GM23338 (cell line): Measurements from ENCODE around the gene FOXP1. TPM values are rescaled to one million over a fixed set of nuclear protein-coding genes. Genes with fewer than 3 reads are reported as not detected.

ENCODE experiments used
- ATAC-seq: fragments of 200-7000 bp; cut with Tn5 transposase; 3 replicates; pipeline ENCODE4 v1.9.1; 2020
- DNase-seq: peaks from one replicate; pipeline ENCODE4 v3.0.0-alpha.2; 2015; ENCODE audit warnings: low spot score
- H2AFZ ChIP-seq: fragments of 200-600 bp; sonication (generic); 2 replicates; pipeline ENCODE4 v1.8.0; 2016; ENCODE audit warnings: antibody characterized with exemption, mild to moderate bottlenecking, moderate library complexity
- H3F3A ChIP-seq: fragments of 200-600 bp; sonication (generic); replicated peaks from 2 replicates; pipeline ENCODE4 v1.8.0; 2017; ENCODE audit warnings: antibody characterized with exemption, mixed run types, low read depth
- H3K27ac ChIP-seq: fragments of 200-600 bp; sonication (generic); 2 replicates; pipeline ENCODE4 v1.6.1; 2016; ENCODE audit warnings: low read depth
- H3K27me3 ChIP-seq: fragments of 200-600 bp; sonication (generic); 2 replicates; pipeline ENCODE4 v1.8.0; 2016; ENCODE audit warnings: mild to moderate bottlenecking, mixed run types, moderate library complexity; ENCODE audit not compliant: insufficient read depth
- H3K36me3 ChIP-seq: fragments of 200-600 bp; sonication (generic); 2 replicates; pipeline ENCODE4 v1.8.0; 2016; ENCODE audit warnings: mild to moderate bottlenecking; ENCODE audit not compliant: insufficient read depth
- H3K4me1 ChIP-seq: fragments of 200-600 bp; sonication (generic); 2 replicates; pipeline ENCODE4 v1.8.0; 2016; ENCODE audit warnings: mild to moderate bottlenecking, moderate library complexity; ENCODE audit not compliant: insufficient read depth
- H3K4me2 ChIP-seq: fragments of 200-600 bp; sonication (generic); 2 replicates; pipeline ENCODE4 v1.7.1; 2017; ENCODE audit warnings: mixed run types
- H3K4me3 ChIP-seq: fragments of 200-600 bp; sonication (generic); 2 replicates; pipeline ENCODE4 v1.6.1; 2016; ENCODE audit warnings: mixed run types
- H3K79me2 ChIP-seq: fragments of 200-600 bp; sonication (generic); replicated peaks from 2 replicates; pipeline ENCODE4 v1.8.0; 2017; ENCODE audit warnings: mild to moderate bottlenecking; ENCODE audit not compliant: insufficient read depth
- H3K9me2 ChIP-seq: fragments of 200-600 bp; sonication (generic); 2 replicates; pipeline ENCODE4 v1.8.0; 2017; ENCODE audit not compliant: insufficient read depth
- H4K20me1 ChIP-seq: fragments of 200-600 bp; sonication (generic); replicated peaks from 2 replicates; pipeline ENCODE4 v1.8.0; 2017; ENCODE audit warnings: mild to moderate bottlenecking; ENCODE audit not compliant: insufficient read depth
- H3K27ac Mint-ChIP-seq: 2 replicates; pipeline ENCODE4 v1.8.0; 2020; ENCODE audit warnings: inconsistent platforms, mild to moderate bottlenecking, moderate library complexity, mixed read lengths
- H3K27me3 Mint-ChIP-seq: 3 replicates; pipeline ENCODE4 v1.8.0; 2022; ENCODE audit warnings: low read depth, mild to moderate bottlenecking, moderate library complexity, mixed read lengths, inconsistent platforms; ENCODE audit not compliant: insufficient read depth, poor library complexity
- H3K36me3 Mint-ChIP-seq: 3 replicates; pipeline ENCODE4 v1.8.0; 2021; ENCODE audit warnings: low read depth, mild to moderate bottlenecking, inconsistent platforms, moderate library complexity, mixed read lengths
- H3K4me1 Mint-ChIP-seq: 3 replicates; pipeline ENCODE4 v1.8.0; 2020; ENCODE audit warnings: mild to moderate bottlenecking, inconsistent platforms, mixed read lengths
- H3K4me3 Mint-ChIP-seq: 3 replicates; pipeline ENCODE4 v1.8.0; 2021; ENCODE audit warnings: moderate library complexity, mild to moderate bottlenecking, inconsistent platforms, mixed read lengths
- H3K9me3 Mint-ChIP-seq: 3 replicates; pipeline ENCODE4 v1.8.0; 2020; ENCODE audit warnings: moderate library complexity, mild to moderate bottlenecking, inconsistent platforms, mixed read lengths
- CTCF ChIP-seq, 2 experiments: fragments of 200-600 bp in 1 of 2; sonication (generic) in 1 of 2; conservative IDR thresholded peaks; 2 replicates each; pipeline versions ENCODE4 v1.5.1 to v1.6.1; 2016 to 2017; ENCODE audit warnings: antibody characterized with exemption in 2 of 2, low read depth in 2 of 2, mild to moderate bottlenecking in 2 of 2, moderate library complexity in 1 of 2
- EZH2 ChIP-seq: fragments of 200-600 bp; sonication (generic); IDR thresholded peaks from one replicate; pipeline ENCODE4 v1.8.0; 2017; ENCODE audit warnings: antibody characterized with exemption, mild to moderate bottlenecking, low read depth; ENCODE audit not compliant: unreplicated experiment
- NANOG ChIP-seq: IDR thresholded peaks from 2 replicates; pipeline ENCODE4 v1.6.1; 2016; ENCODE audit warnings: antibody characterized with exemption, borderline replicate concordance
- REST ChIP-seq: IDR thresholded peaks from one replicate; pipeline ENCODE4 v1.6.1; 2018; ENCODE audit warnings: antibody characterized with exemption; ENCODE audit not compliant: unreplicated experiment
- STAT1 ChIP-seq: IDR thresholded peaks from one replicate; pipeline ENCODE4 v1.6.1; 2016; ENCODE audit warnings: antibody characterized with exemption; ENCODE audit not compliant: unreplicated experiment
- ZNF114 ChIP-seq: fragments of 250-450 bp; sonication (Bioruptor Pico); IDR thresholded peaks from 2 replicates; pipeline ENCODE4 v1.5.0; 2020; ENCODE audit warnings: mild to moderate bottlenecking, moderate library complexity
- ZNF462 ChIP-seq: fragments of 250-450 bp; sonication (Bioruptor Pico); IDR thresholded peaks from 2 replicates; pipeline ENCODE4 v1.5.0; 2020; ENCODE audit warnings: mild to moderate bottlenecking, moderate library complexity
- polyA plus RNA-seq: library from polyadenylated mRNA; unstranded; fragments of >200 nt; fragmentation: Nextera tagmentation; extraction: Ambion mirVana; gene quantifications from 2 replicates; pipeline ENCODE4 v1.2.1, GENCODE V29; 2016
- total RNA-seq: library from RNA; depleted of rRNA; stranded (reverse); fragments of >200 nt; shearing (Covaris generic); gene quantifications from 2 replicates; pipeline ENCODE4 v1.2.3, GENCODE V29; 2014

The FOXP1 gene
- total and polyA plus RNA-seq, 2 experiments from 2014 or later, result 32.9 to 35.5 TPM

- H3K36me3 ChIP-seq, result no peaks in the 10 kb centered on the region
- ATAC-seq (no peak), DNase-seq (no peak)
- no peak overlapping the region for H3K4me2 ChIP-seq
- no peak overlapping the region for H3K4me3 Mint-ChIP-seq
- no peak overlapping the region for H2AFZ ChIP-seq
- no peak overlapping the region for H3K4me3 ChIP-seq
- no peaks in the 10 kb centered on the region for H3K27me3 ChIP-seq
- peaks cover 6% of the 10 kb centered on the region for H3K27me3 Mint-ChIP-seq
- H3K79me2 ChIP-seq, result no peaks in the 10 kb centered on the region
- H3K4me1 ChIP-seq, result peaks cover 17% of the 10 kb centered on the region
- no peaks in the 10 kb centered on the region for H3K9me3 Mint-ChIP-seq
- no peaks in the 10 kb centered on the region for H4K20me1 ChIP-seq
- TF ChIP-seq ZNF114 (CRISPR knock-in tag), result no peak
- no peak for TF ChIP-seq EZH2
- no peak for TF ChIP-seq NANOG
- no peak for TF ChIP-seq REST
- no peak for TF ChIP-seq CTCF (conservative IDR thresholded peaks at IDR 0.05; ENCODE audit: low read depth in 2 of 2)
- no peak for TF ChIP-seq ZNF462 (CRISPR knock-in tag)
- no peak for TF ChIP-seq STAT1
- H3K27ac ChIP-seq, result no peak overlapping the region
- H3F3A ChIP-seq, result no peaks in the 10 kb centered on the region
- H3K27ac Mint-ChIP-seq, result no peak overlapping the region
- H3K36me3 Mint-ChIP-seq, result peaks cover 7% of the 10 kb centered on the region; the same call in 2 of the 3 replicates
- H3K4me1 Mint-ChIP-seq, result peaks cover 35% of the 10 kb centered on the region
- no peaks in the 10 kb centered on the region for H3K9me2 ChIP-seq
Measured at GRCh38 chr3:70984776-70985482, 598.6 kb downstream of the FOXP1 start.
